ENCODE measurements around the gene METTL17.
"Not testable (repeated sequence)": the region's sequence is repeated elsewhere in the genome, so short reads cannot be mapped to it uniquely, and the experiment has no call there.

The METTL17 gene

GRCh38 chr14:21038441-21039422, 49.0 kb downstream of the METTL17 start:
- H3K4me1 Mint-ChIP-seq (ENCODE audit: low read depth), result peaks cover 60% of the 10 kb centered on the region
- intact Hi-C loops (cut with micrococcal nuclease), result no loop called here

GRCh38 chr14:21039585-21040369, 50.0 kb downstream of the METTL17 start:
- no peak overlapping the region for H3K4me3 Mint-ChIP-seq
- H3K4me1 Mint-ChIP-seq (ENCODE audit: low read depth), result peaks cover 60% of the 10 kb centered on the region
- intact Hi-C loops (cut with micrococcal nuclease), result loop anchor here (1.0 kb wide), 1 partner anchor 25 kb away; no protein-coding TSS in a partner anchor
- peak overlapping the region; percentile 31 for H3K27ac Mint-ChIP-seq
- H3K36me3 Mint-ChIP-seq (ENCODE audit: low read depth), result no peaks in the 10 kb centered on the region
- H3K27me3 Mint-ChIP-seq, result peaks cover 27% of the 10 kb centered on the region
- H3K9me3 Mint-ChIP-seq, result no peaks in the 10 kb centered on the region

More at GRCh38 chr14:21038441-21039422, 49.0 kb downstream of the METTL17 start:
- Mint-ChIP-seq H3K4me3 (no peak overlapping the region), H3K9me3 (no peaks in the 10 kb centered on the region), H3K27me3 (peaks cover 19% of the 10 kb centered on the region), H3K36me3 (ENCODE audit: low read depth) (no peaks in the 10 kb centered on the region), H3K27ac (peak overlapping the region; percentile 31)

- Mint-ChIP-seq H3K27me3 (peaks cover 28% of the 10 kb centered on the region), H3K36me3 (ENCODE audit: low read depth) (no peaks in the 10 kb centered on the region), H3K27ac (no peak overlapping the region), H3K4me1 (ENCODE audit: low read depth) (peaks cover 54% of the 10 kb centered on the region), H3K9me3 (no peaks in the 10 kb centered on the region), H3K4me3 (no peak overlapping the region)
- intact Hi-C loops (cut with micrococcal nuclease), result loop anchor here (1.0 kb wide), 1 partner anchor 26 kb away; no protein-coding TSS in a partner anchor
Observed at GRCh38 chr14:21040370-21040925, 50.7 kb downstream of the METTL17 start.

GRCh38 chr14:21040941-21041340, 51.2 kb downstream of the METTL17 start:
- Mint-ChIP-seq H3K27me3 (peaks cover 28% of the 10 kb centered on the region), H3K4me1 (ENCODE audit: low read depth) (peaks cover 49% of the 10 kb centered on the region)
- not testable (repeated sequence) for H3K9me3 Mint-ChIP-seq; H3K36me3 Mint-ChIP-seq (ENCODE audit: low read depth); H3K4me3 Mint-ChIP-seq; H3K27ac Mint-ChIP-seq
- intact Hi-C loops (cut with micrococcal nuclease), result loop anchor here (1.0 kb wide), 1 partner anchor 27 kb away; no protein-coding TSS in a partner anchor

- H3K4me3 Mint-ChIP-seq, result no peak within 1 kb of the TSS
- H3K9me3 Mint-ChIP-seq, result no peaks in the 10 kb centered on the region
- intact Hi-C loops (cut with micrococcal nuclease), result no loop called here
- peaks cover 40% of the 10 kb centered on the region for H3K4me1 Mint-ChIP-seq (ENCODE audit: low read depth)
- H3K27me3 Mint-ChIP-seq, result peaks cover 26% of the 10 kb centered on the region
- H3K36me3 Mint-ChIP-seq (ENCODE audit: low read depth), result no peaks in the 10 kb centered on the region
- no peak within 1 kb of the TSS for H3K27ac Mint-ChIP-seq
Observed at GRCh38 chr14:21041676-21042433, 52.1 kb downstream of the METTL17 start, which contains the start of gene RNASE7. TSS of gene RNASE7 (plus strand) at chr14:21042362. CDS start at chr14:21042993, 631 bp downstream.

- H3K4me1 Mint-ChIP-seq (ENCODE audit: low read depth), result peaks cover 37% of the 10 kb centered on the region
- intact Hi-C loops (cut with micrococcal nuclease), result no loop called here
- no peaks in the 10 kb centered on the region for H3K36me3 Mint-ChIP-seq (ENCODE audit: low read depth)
- no peak overlapping the region for H3K4me3 Mint-ChIP-seq
- H3K27me3 Mint-ChIP-seq, result peaks cover 29% of the 10 kb centered on the region
- H3K9me3 Mint-ChIP-seq, result no peaks in the 10 kb centered on the region
- no peak overlapping the region for H3K27ac Mint-ChIP-seq
Observed at GRCh38 chr14:21042918-21043317, 53.1 kb downstream of the METTL17 start.

GRCh38 chr14:21043387-21043973, 53.7 kb downstream of the METTL17 start:
- H3K27ac Mint-ChIP-seq, result no peak overlapping the region
- no peak overlapping the region for H3K4me3 Mint-ChIP-seq
- H3K4me1 Mint-ChIP-seq (ENCODE audit: low read depth), result peaks cover 37% of the 10 kb centered on the region
- H3K36me3 Mint-ChIP-seq (ENCODE audit: low read depth), result no peaks in the 10 kb centered on the region
- H3K27me3 Mint-ChIP-seq, result peaks cover 29% of the 10 kb centered on the region
- intact Hi-C loops (cut with micrococcal nuclease), result no loop called here
- no peaks in the 10 kb centered on the region for H3K9me3 Mint-ChIP-seq

GRCh38 chr14:21043974-21044618, 54.3 kb downstream of the METTL17 start:
- Mint-ChIP-seq H3K9me3 (no peaks in the 10 kb centered on the region), H3K36me3 (ENCODE audit: low read depth) (no peaks in the 10 kb centered on the region), H3K27ac (peak overlapping the region; percentile 23), H3K4me1 (ENCODE audit: low read depth) (peaks cover 33% of the 10 kb centered on the region), H3K4me3 (no peak overlapping the region), H3K27me3 (peaks cover 31% of the 10 kb centered on the region)
- intact Hi-C loops (cut with micrococcal nuclease), result no loop called here

Data from dendritic cell treated with granulocyte-macrophage colony-stimulating factor and Interleukin-4, amounts not matched to agents 40 ng/mL and 50 ng/mL, for 4 days (primary cell).